NCI-H82 (cell line): Measurements from ENCODE around the gene SLCO2A1.

Experiments used
- DNase-seq: peaks from one replicate; lab custom pipeline; 2025; lab: John Stamatoyannopoulos, UW

The SLCO2A1 gene

GRCh38 chr3:133884054-133884886 lies 145.5 kb downstream of the SLCO2A1 start:
- no peak for DNase-seq

- DNase-seq = no peak
Measured at GRCh38 chr3:133883641-133884040, 146.1 kb downstream of the SLCO2A1 start.

- DNase-seq = no peak
Measured at GRCh38 chr3:133882986-133883586, 146.6 kb downstream of the SLCO2A1 start.

GRCh38 chr3:133881939-133882825 lies 147.5 kb downstream of the SLCO2A1 start:
- DNase-seq = no peak

GRCh38 chr3:133881492-133881891 lies 148.2 kb downstream of the SLCO2A1 start:
- no peak for DNase-seq

- no peak for DNase-seq
Measured at GRCh38 chr3:133880886-133881455, 148.8 kb downstream of the SLCO2A1 start.

GRCh38 chr3:133880287-133880686 lies 149.4 kb downstream of the SLCO2A1 start:
- no peak for DNase-seq

GRCh38 chr3:133878518-133878917 lies 151.2 kb downstream of the SLCO2A1 start:
- no peak for DNase-seq
